Ishikawa (cell line): ENCODE measurements around the gene SLC38A9.

Experiments
- EP300 ChIP-seq: IDR thresholded peaks from 2 replicates; pipeline ENCODE4 v1.6.1; 2012; ENCODE audit warnings: borderline replicate concordance
- RAD21 ChIP-seq: IDR thresholded peaks from 2 replicates; pipeline ENCODE4 v1.6.1; 2012; ENCODE audit warnings: low read depth
- REST ChIP-seq: IDR thresholded peaks from 2 replicates; pipeline ENCODE4 v1.6.1; 2012; ENCODE audit warnings: low read depth, mild to moderate bottlenecking
- TAF1 ChIP-seq: IDR thresholded peaks from 2 replicates; pipeline ENCODE4 v1.6.1; 2012; ENCODE audit warnings: low read depth, mild to moderate bottlenecking

GRCh38 chr5:55634866-55635265 lies 77.3 kb downstream of the SLC38A9 start:
- TF ChIP-seq RAD21 (no peak), EP300 (no peak), TAF1 (no peak), REST (no peak)
